GM19468 (cell line): ENCODE measurements around the gene LYSMD1.
"Not testable (repeated sequence)": the region's sequence is repeated elsewhere in the genome, so short reads cannot be mapped to it uniquely, and the experiment has no call there.

Experiments
- ATAC-seq: cut with Tn5 transposase; IDR thresholded peaks from one replicate; pipeline ENCODE4 v1.9.1; 2021; ENCODE audit warnings: mild to moderate bottlenecking, moderate library complexity, moderate number of reproducible peaks; ENCODE audit not compliant: unreplicated experiment; ENCODE audit errors: extremely low read depth

Gene LYSMD1, protein sequence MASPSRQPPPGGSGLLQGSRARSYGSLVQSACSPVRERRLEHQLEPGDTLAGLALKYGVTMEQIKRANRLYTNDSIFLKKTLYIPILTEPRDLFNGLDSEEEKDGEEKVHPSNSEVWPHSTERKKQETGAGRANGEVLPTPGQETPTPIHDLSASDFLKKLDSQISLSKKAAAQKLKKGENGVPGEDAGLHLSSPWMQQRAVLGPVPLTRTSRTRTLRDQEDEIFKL

DNA sequence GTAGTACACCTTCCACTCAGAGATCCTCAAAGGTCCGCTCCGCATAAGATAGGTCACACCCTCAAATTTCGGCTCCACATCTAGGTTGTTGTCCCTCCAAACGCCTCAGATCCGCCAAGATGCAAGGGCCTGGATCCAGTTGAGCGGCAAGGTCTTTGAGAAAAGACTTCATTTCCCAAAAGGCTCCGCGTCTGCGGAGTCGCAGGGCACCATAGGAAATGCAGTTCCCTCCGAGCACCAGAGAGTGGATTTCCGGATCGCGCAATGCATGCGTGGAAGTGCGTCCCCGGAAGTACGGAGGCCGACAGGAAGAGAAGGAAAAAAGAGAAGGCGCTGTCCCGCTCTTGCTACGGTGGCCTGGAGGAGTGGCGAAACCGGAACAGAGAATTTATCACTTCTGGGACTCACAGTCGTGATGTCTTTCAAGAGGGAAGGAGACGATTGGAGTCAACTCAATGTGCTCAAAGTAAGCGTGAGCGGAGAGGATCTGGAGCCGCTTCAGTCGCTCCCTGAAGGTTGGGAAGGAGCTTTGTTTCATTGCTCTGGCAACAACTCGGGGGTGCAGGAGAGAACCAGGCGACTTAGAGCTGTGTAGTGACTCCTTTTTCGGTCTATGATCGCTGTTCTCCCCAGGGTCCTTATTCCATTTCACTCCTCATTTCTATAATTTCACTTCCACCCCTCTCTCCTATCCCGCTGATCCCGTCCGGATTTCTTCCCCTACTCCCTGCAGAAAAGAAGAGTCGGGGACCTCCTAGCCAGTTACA, at the start of gene LYSMD1, which contains the start of gene SCNM1:
TSS of gene LYSMD1 (minus strand) at position 165 of the 767 bp plus-strand sequence. CDS start 644 bp downstream, outside the sequence.
TSS of gene SCNM1 (plus strand) at position 407 of the 767 bp plus-strand sequence. CDS start at position 416, 9 bp downstream.
- ATAC-seq: peak; percentile 68

- no peak for ATAC-seq
Measured at GRCh38 chr1:151213560-151213959, 47.9 kb upstream of the LYSMD1 start.

DNA sequence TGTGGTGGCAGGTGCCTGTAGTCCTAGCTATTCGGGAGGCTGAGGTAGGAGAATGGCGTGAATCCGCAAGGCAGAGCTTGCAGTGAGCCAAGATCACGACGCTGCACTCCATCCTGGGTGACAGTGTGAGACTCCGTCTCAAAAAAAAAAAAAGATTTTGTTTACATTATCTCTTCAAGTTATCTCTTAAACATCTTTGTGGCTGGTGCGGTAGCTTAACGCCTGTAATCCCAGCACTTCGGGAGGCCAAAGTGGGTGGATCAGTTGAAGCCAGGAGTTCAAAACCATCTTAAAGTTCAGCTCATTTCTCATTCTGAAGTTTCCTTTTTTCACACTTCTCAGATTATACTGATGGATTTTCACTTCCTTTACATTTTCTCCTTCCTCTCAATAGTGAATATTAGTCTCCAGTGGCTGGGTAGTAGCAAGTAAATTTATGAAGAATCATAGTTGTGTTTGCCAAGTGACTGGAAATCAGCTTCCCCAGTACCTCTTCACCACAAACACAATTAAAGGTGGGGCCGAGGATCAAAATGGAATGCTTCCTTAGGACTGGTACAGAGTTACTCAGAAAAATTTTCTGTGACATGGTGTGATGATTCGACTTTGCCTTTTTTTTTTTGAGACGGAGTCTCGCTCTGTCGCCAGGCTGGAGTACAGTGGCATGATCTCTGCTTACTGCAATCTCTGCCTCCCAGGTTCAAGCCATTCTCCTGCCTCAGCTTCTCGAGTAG, 46.4 kb upstream of the LYSMD1 start:
- ATAC-seq: no peak

DNA sequence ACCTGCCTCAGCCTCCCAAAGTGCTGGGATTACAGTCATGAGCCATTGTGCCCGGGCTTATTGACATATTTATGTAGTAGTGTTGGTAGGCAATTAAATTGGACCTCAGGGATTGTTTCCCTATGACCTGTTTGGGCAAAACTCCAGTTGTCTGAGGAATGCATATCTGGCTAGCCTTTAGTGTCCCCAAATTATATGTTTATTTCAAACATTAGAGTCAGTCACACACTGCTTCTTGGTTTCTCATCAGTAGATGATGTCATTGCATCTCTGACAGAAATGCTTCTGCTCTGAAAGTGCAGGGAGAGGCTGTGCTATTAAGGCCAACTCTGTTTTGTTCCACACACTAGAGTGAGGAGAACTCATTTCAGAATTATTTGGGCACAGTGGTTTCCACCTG, 45.1 kb upstream of the LYSMD1 start:
- ATAC-seq: no peak

DNA sequence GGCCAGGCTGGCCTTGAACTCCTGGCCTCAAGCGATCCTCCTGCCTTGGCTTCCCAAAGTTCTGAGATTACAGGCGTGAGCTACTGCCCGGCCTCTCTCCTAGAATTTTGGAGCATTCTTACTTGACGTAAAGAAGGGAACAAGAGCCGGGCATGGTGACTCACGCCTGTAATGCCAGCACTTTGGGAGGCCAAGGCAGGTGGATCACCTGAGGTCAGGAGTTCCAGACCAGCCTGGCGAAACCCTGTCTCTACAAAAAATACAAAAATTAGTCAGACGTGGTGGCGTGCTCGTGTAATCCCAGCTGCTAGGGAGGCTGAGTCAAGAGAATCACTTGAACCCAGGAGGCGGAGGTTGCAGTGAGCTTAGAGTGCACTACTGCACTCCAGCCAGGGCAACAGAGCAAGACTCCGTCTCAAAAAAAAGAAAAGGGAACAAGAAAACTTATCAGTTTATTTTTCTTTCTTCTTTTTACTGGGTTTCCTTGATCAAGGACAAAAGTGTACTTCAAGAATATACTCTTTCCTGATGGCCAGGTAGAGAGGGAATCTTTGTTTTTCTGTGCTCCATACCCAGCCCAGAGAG, 39.8 kb upstream of the LYSMD1 start:
- ATAC-seq: not testable (repeated sequence)

DNA sequence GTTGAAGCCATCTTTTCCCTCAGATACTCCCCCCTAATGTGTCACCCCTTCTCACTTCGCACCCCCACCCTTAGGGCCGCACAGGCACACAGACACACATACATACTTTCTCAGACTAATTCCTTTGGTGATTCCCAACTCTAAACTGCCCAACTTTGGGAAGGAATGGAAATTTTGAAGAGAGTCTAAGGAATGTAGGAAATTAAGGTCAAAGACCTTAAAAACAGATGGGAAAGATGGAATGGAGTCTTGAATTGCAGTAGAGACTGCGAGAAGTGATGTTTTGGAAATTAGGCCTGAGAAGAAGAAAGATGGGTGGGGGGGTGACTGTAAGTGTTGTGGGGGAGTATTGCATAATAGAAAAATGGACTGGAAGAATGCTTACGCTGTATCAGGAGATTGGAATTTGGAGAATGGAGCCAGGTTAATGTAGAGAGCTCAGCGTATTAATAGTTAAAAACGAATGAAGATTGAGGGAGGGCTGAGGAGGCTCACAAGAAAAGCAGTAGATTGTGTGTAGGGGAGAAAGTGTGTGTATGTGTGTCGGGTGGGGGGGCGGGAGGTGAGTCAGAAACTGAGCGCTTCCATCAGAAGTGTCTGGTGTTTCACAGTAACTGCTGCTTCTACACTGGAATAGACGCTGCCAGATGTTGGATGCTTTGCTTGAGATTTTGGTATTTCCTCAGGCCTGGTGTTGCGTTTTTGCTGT, 34.3 kb upstream of the LYSMD1 start:
- no peak for ATAC-seq

GRCh38 chr1:151198254-151199127, 32.8 kb upstream of the LYSMD1 start, which contains the start of gene PIP5K1A:
Gene PIP5K1A, plus strand, starts transcription at chr1:151198552. Its CDS starts 445 bp downstream, at chr1:151198997.
- peak; percentile 84 for ATAC-seq

GRCh38 chr1:151197863-151198253, 32.2 kb upstream of the LYSMD1 start:
- no peak for ATAC-seq

- ATAC-seq: no peak
Measured at GRCh38 chr1:151196292-151196800, 30.6 kb upstream of the LYSMD1 start.

DNA sequence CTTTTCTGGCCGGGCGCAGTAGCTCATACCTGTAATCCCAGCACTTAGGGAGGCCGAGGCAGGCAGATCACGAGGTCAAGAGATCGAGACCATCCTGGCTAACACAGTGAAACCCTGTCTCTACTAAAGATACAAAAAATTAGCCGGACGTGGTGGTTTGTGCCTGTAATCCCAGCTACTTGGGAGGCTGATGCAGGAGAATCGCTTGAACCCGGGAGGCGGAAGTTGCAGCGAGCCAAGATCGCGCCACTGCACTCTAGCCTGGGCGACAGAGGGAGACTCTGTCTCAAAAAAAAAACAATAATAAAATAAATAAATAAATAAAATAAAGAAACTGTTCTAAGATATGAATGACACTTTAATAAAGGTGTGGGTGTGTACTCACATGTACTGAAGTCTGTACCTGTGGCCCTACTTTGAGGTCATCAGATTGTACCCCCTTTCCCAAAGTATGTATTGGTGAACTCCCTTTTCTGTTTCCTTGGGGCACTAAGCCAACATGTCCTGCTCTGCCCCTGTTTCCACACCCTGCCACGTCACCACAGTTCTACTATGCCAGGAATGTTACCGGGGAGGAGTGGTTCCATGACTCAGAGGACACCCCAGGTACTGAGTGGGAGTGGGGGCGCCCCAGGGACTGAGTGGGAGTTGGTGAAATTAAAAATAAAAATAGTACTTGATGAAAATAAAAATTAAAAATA, 29.3 kb upstream of the LYSMD1 start:
- not testable (repeated sequence) for ATAC-seq

DNA sequence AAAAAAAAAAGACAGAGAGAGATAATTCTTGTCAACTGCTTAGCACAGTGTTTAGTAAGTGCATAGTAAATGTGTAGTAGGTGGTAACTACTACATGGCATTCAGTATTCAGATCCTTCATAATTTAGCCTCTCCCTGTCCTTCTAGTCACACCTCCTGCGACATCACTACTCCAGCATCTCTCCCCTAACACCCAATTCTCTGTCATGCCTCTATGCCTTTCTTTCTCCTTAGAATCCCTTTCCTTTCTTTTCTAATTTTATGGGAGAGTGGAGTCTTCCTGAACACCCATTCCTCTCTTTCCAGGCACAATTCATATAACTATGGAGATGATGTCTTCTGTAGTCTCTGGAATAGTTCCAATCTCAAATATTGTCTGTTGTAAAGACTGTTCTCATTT, 28.2 kb upstream of the LYSMD1 start:
- ATAC-seq: no peak

DNA sequence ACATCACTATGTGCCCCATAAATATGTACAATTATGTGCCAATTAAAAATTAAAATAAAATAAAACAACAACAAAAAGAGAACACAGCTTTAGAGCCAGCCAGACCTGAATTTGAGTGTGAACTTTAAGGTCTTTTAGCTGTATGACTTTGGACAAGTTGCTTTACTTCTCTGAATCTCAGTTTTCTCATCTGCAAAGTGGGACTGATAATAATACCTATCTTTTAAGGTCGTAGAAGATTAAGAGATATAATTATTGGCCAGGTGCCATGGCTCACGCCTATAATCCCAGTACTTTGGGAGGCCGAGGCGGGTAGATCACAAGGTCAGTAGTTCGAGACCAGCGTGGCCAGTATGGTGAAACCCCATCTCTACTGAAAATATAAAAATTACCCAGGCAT, 27.6 kb upstream of the LYSMD1 start:
- no peak for ATAC-seq

DNA sequence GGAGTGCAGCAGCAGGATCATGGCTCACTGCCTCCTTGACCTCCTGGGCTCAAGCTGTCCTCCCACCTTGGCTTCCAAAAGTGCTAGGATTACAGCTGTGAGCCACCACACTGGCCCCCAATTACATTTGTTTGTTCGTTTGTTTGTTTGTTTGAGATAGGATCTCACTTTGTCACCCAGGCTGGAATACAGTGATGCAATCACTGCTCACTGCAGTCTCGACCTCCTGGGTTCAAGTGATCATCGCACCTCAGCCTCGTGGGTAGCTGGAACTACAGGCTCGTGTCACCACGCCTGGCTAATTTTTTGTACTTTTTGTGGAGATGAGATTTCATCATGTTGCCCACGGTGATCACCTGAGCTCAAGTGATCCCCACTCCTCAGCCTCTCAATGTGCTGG, 26.3 kb upstream of the LYSMD1 start:
- ATAC-seq: no peak

GRCh38 chr1:151189637-151190445, 24.1 kb upstream of the LYSMD1 start, which contains the start of gene VPS72:
Gene VPS72, minus strand, starts transcription at chr1:151190197. Its CDS starts 76 bp downstream, at chr1:151190121.
- ATAC-seq: peak; percentile 42

DNA sequence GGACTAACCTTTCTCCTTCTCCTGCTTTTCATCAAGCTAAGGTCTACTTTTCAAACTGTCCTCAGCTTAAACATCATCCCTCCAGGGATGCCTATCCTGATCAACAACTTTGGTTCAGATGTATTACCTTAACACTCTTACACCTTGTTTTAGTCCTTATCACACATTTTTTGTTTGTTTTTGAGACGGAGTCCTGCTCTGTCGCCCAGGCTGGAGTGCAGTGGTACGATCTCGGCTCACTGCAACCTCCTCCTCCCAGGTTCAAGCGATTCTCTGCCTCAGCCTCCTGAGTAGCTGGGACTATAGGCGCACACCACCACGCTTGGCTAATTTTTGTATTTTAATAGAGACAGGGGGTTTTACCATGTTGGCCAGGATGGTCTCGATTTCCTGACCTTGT, 23.0 kb upstream of the LYSMD1 start:
- ATAC-seq: not testable (repeated sequence)

DNA sequence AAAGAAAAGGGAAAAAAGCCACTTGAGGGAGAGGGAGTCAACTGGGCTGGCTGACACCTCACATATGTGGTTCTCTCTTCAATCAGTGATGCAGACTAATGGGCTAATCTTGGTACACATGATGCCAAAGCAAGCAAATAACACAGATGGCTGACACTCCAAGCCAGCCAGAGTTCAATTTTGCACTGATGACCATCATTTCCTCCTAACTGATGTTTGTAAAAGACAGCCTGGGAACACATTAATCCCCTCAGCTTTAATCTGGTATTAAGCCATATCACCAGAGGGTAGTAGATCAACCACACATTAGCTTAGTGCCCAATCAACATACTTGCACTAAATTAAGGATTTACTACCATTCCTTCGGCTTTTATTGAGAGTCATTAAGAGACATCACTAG, 21.5 kb upstream of the LYSMD1 start:
- no peak for ATAC-seq

DNA sequence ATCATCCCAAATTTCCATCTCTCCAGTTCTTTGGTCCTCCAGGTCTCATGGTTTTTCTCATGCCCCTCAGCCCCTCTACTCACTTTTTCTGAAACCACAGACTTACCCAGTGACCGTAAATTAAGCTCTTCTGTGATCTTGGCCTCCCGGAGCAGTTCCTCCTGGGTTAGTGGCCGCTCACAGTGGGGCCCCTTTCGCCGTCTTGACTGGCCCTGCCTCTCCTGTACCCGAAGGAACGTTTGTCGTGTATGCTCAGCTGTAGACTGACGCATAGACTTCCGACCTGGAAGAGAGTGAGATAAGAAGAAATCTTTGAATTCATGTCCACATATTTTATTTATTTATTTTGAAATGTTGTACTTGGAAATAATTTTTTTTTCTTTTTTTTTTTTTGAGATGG, 18.5 kb upstream of the LYSMD1 start:
- ATAC-seq: no peak
